Activated CD4-positive, alpha-beta T cell treated with anti-CD3 and anti-CD28 coated beads, Interleukin-2, amount 10 ng/mL, durations not matched to agents 7 days and 5 days (primary cell): Measurements from ENCODE around the gene SPATA19. TPM values are rescaled to one million over a fixed set of nuclear protein-coding genes. Genes with fewer than 3 reads are reported as not detected.

Experiments
- CTCF ChIA-PET: fragments of 350-600 bp; sonication (Branson Sonifier 250); formaldehyde crosslinking; loops from one replicate; lab custom pipeline; 2021; ENCODE audit warnings: antibody characterized with exemption; lab: Charles Lee
- POLR2A ChIA-PET: fragments of 350-600 bp; sonication (Branson Sonifier 250); formaldehyde crosslinking; loops from one replicate; lab custom pipeline; 2021; ENCODE audit warnings: antibody characterized with exemption; lab: Charles Lee
- DNase-seq: peaks from one replicate; pipeline ENCODE4 v3.0.0-alpha.2; 2020
- H3K27ac Mint-ChIP-seq: one replicate; pipeline ENCODE4 v1.8.0; 2021; ENCODE audit warnings: mild to moderate bottlenecking, moderate library complexity, mixed read lengths
- H3K27me3 Mint-ChIP-seq: one replicate; pipeline ENCODE4 v1.8.0; 2021; ENCODE audit warnings: mixed read lengths
- H3K36me3 Mint-ChIP-seq: one replicate; pipeline ENCODE4 v1.8.0; 2021; ENCODE audit warnings: low read depth, mixed read lengths
- H3K4me1 Mint-ChIP-seq: one replicate; pipeline ENCODE4 v1.8.0; 2021; ENCODE audit warnings: mixed read lengths
- H3K4me3 Mint-ChIP-seq: one replicate; pipeline ENCODE4 v1.8.0; 2021; ENCODE audit warnings: mild to moderate bottlenecking, moderate library complexity, mixed read lengths
- H3K9me3 Mint-ChIP-seq: one replicate; pipeline ENCODE4 v1.8.0; 2021; ENCODE audit warnings: mixed read lengths
- total RNA-seq, 2 experiments: library from RNA; stranded (reverse); gene quantifications; one replicate each; pipeline ENCODE4 v1.2.3, GENCODE V29; 2021

Gene SPATA19
- total RNA-seq, 2 experiments from 2014 or later: not detected

- no peak for DNase-seq
- Mint-ChIP-seq H3K9me3 (no peaks in the 10 kb centered on the region), H3K4me3 (no peak overlapping the region), H3K27ac (no peak overlapping the region), H3K4me1 (peaks cover 14% of the 10 kb centered on the region), H3K36me3 (no peaks in the 10 kb centered on the region), H3K27me3 (peaks cover 3% of the 10 kb centered on the region)
- ChIA-PET CTCF (no interaction called here), POLR2A (no interaction called here)
Measured at GRCh38 chr11:133832991-133833897, 12.1 kb downstream of the SPATA19 start.

DNA sequence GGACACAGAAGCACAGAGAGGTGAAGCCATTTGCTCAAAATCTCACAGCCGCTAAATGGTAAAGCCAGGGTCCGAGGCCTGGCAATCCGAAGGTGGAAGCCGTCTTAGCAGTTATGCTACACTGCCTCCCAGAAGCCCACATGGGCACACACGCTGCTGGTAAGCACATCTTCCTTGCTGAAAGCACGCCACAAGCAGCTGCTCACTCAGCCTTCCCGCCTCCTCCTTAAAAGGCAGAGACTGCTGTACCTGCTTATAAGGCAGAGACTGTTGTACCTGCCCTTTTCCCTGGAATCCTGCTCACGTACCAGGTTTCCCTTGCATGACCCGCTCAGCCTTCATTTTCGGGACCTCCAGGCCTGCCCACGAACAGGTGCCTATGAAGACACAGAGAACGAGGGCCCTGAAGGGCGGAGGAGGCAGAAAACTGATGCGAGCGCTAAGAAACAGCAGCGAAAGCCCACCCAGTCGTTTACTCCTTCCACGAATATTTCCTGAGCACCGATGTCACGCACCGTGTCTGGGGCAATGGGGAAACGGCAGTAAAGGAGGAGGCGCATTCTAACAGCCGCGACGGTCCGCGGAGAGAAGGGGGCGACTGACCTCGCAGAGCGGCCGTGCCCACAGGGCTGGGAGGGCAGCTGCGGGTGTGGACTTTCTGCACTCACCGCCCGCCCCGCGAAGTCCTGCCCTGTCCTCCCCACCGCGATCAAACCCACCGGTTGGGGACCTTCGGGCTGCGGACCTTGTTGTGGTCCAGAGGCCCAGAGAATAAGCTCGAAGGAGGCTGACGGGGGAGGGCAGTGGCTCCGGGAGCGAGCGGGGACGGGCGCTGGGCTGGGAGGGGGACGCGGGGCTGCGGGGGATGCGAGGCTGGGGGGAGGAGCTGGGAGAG is 13.0 kb downstream of the SPATA19 start:
- POLR2A ChIA-PET: no interaction called here
- H3K9me3 Mint-ChIP-seq: no peaks in the 10 kb centered on the region
- CTCF ChIA-PET: no interaction called here
- DNase-seq: no peak
- peaks cover 14% of the 10 kb centered on the region for H3K4me1 Mint-ChIP-seq
- no peak overlapping the region for H3K4me3 Mint-ChIP-seq
- H3K36me3 Mint-ChIP-seq: no peaks in the 10 kb centered on the region
- peaks cover 3% of the 10 kb centered on the region for H3K27me3 Mint-ChIP-seq
- H3K27ac Mint-ChIP-seq: no peak overlapping the region

DNA sequence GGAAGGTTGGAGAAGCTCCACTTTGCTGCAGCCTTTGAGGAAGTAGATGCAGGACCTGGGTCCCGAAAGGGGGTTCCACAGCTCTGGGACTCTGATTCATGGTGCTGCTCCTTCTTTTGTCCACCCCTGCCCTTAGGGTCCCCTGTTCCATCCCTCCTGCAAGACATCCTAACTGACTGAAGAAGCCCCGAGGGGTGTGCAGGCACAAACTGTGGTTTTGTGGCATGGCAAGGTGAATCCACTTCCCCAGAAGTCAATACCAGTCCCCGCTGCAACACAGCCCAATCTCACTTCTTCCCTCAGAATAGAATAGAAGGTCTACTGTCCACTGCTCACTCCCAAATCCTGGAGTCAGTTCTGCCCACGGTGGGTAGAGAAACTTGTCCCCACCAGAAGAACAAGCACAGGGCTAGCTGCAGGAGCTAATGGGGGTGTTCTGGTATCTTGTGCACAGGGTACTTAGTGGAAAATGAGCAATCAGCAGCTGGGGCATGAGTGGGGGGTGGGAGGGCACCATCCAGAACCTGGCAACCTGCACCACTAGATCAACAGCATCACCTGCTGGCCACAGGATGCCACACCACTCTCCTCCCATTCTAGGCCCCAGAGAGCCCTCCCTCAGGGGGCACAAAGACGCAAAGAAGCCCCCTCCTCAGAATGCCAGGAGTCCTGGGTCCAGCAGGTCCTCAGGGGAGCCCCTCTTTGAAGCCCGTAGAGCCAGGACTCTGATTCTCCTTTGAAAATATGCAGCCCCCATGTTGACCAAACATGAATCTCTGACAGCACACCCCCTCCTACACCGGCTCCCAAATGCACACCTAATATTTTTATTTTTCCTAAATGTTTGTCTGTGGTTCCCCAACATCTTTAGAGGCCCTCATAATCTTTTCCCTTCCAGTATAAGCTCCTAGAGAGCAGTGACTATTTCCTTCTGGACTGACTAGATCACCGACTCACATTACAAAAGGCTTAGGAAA is 14.1 kb downstream of the SPATA19 start:
- Mint-ChIP-seq H3K4me3 (no peak overlapping the region), H3K4me1 (peaks cover 14% of the 10 kb centered on the region), H3K36me3 (no peaks in the 10 kb centered on the region), H3K9me3 (no peaks in the 10 kb centered on the region), H3K27ac (no peak overlapping the region), H3K27me3 (no peaks in the 10 kb centered on the region)
- ChIA-PET CTCF (no interaction called here), POLR2A (no interaction called here)
- no peak for DNase-seq

GRCh38 chr11:133829566-133829965 is 15.7 kb downstream of the SPATA19 start:
- ChIA-PET POLR2A (no interaction called here), CTCF (interaction anchor here (1.2 kb wide), 1 partner anchor 14 kb away, joined by 3 read pairs; no protein-coding TSS in a partner anchor)
- no peaks in the 10 kb centered on the region for H3K27me3 Mint-ChIP-seq
- H3K4me3 Mint-ChIP-seq: no peak overlapping the region
- no peaks in the 10 kb centered on the region for H3K36me3 Mint-ChIP-seq
- H3K9me3 Mint-ChIP-seq: no peaks in the 10 kb centered on the region
- no peak overlapping the region for H3K27ac Mint-ChIP-seq
- no peak for DNase-seq
- no peaks in the 10 kb centered on the region for H3K4me1 Mint-ChIP-seq

DNA sequence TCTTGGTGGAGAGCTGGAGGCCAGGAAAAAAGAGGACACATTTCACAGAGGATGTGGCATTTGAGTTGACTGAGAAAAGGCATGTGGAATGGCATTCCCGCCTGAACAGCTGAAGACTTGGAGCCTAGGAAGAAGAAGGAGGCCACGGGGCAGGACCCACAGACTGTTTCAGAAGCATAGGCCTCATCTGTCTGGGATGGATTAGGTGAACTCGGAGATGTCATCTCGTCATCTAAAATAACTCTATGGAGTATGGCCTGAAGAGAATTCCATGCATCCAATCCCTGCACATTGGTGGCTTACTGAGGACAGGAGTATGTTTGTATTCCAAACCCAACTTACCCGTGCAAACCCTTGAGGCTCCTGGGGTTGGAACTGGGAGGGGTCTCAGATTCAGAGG is 16.4 kb downstream of the SPATA19 start:
- CTCF ChIA-PET: interaction anchor here (1.2 kb wide), 1 partner anchor 15 kb away, joined by 3 read pairs; no protein-coding TSS in a partner anchor

DNA sequence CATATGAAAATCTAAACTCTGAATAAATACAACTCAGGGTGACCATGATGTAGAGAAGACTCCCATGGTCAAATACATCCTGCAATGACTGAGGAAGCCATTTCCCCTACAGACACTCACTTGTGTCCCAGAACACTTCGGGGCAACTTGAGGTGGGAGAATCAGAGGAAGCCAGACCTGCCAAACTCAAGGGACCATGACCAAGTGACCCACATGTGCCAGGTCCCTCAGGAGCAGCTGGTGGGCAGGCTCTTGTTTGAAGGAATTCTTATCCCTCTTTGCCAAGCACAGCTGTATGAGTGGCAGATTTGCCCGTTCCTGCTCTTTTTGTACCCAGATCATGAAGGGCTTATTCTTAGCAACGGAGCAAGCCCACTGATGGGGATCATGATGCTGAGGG is 17.8 kb downstream of the SPATA19 start:
- no peak overlapping the region for H3K4me3 Mint-ChIP-seq
- ChIA-PET POLR2A (no interaction called here), CTCF (interaction anchor here (1.5 kb wide), 1 partner anchor 10 kb away, joined by 4 read pairs; no protein-coding TSS in a partner anchor)
- no peak for DNase-seq
- no peaks in the 10 kb centered on the region for H3K4me1 Mint-ChIP-seq
- H3K36me3 Mint-ChIP-seq: no peaks in the 10 kb centered on the region
- H3K27ac Mint-ChIP-seq: no peak overlapping the region
- H3K9me3 Mint-ChIP-seq: no peaks in the 10 kb centered on the region
- no peaks in the 10 kb centered on the region for H3K27me3 Mint-ChIP-seq

More for the DNA sequence above, 16.4 kb downstream of the SPATA19 start:
- no peak overlapping the region for H3K27ac Mint-ChIP-seq
- DNase-seq: no peak
- no peak overlapping the region for H3K4me3 Mint-ChIP-seq
- H3K4me1 Mint-ChIP-seq: no peaks in the 10 kb centered on the region
- H3K36me3 Mint-ChIP-seq: no peaks in the 10 kb centered on the region
- H3K27me3 Mint-ChIP-seq: no peaks in the 10 kb centered on the region
- POLR2A ChIA-PET: no interaction called here
- H3K9me3 Mint-ChIP-seq: no peaks in the 10 kb centered on the region

DNA sequence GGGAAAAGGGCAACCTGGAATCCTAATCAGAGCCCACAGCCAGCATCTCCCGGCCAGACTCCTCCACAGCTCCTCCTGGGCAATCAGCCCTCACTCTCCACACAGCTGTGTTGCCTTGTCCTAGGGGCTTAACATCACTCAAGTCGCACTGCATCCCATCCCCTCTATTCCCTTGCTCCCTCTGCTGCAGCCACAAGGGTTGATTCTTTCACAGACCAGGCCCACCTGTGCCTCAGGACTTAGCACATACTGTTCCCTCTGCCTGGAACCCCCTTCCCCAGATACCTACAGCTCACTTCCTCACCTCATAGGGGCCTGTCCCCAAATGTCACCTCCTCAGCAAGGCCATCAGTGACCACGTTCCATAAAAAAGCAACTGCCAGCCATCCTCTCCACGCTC is 18.4 kb downstream of the SPATA19 start:
- no peak for DNase-seq
- CTCF ChIA-PET: interaction anchor here (1.5 kb wide), 1 partner anchor 11 kb away, joined by 4 read pairs; no protein-coding TSS in a partner anchor
- Mint-ChIP-seq H3K27ac (no peak overlapping the region), H3K36me3 (no peaks in the 10 kb centered on the region), H3K4me3 (no peak overlapping the region), H3K9me3 (no peaks in the 10 kb centered on the region), H3K27me3 (no peaks in the 10 kb centered on the region), H3K4me1 (no peaks in the 10 kb centered on the region)
- POLR2A ChIA-PET: no interaction called here

- Mint-ChIP-seq H3K4me3 (no peak overlapping the region), H3K4me1 (no peaks in the 10 kb centered on the region), H3K27me3 (no peaks in the 10 kb centered on the region), H3K36me3 (no peaks in the 10 kb centered on the region), H3K27ac (no peak overlapping the region), H3K9me3 (no peaks in the 10 kb centered on the region)
- CTCF ChIA-PET: no interaction called here
- POLR2A ChIA-PET: no interaction called here
- no peak for DNase-seq
Measured at GRCh38 chr11:133825666-133826065, 19.6 kb downstream of the SPATA19 start.

GRCh38 chr11:133825156-133825555 is 20.2 kb downstream of the SPATA19 start:
- H3K27me3 Mint-ChIP-seq: no peaks in the 10 kb centered on the region
- POLR2A ChIA-PET: no interaction called here
- H3K4me3 Mint-ChIP-seq: no peak overlapping the region
- no peak overlapping the region for H3K27ac Mint-ChIP-seq
- H3K9me3 Mint-ChIP-seq: no peaks in the 10 kb centered on the region
- H3K36me3 Mint-ChIP-seq: no peaks in the 10 kb centered on the region
- no peak for DNase-seq
- no peaks in the 10 kb centered on the region for H3K4me1 Mint-ChIP-seq
- CTCF ChIA-PET: no interaction called here

DNA sequence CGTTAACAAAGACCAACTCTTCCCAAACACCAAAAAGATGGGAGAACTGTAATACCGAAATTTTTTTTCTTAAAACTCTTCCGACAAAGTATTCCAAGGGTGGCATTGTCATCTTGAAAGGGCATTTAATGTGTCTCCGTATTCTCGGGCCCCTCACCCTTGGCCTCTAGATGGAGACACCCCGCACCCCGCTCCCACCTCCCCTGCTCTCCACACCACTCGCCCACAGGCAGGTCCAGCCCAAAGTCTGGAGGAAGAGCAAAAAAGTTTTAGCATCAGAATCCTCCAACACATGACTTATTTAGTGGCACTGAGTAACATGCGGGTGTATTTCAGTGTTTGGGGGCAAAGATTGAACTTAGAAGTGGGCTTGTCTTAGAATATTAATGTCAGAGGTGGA is 20.7 kb downstream of the SPATA19 start:
- H3K27ac Mint-ChIP-seq: no peak overlapping the region
- H3K4me3 Mint-ChIP-seq: no peak overlapping the region
- POLR2A ChIA-PET: no interaction called here
- no peaks in the 10 kb centered on the region for H3K4me1 Mint-ChIP-seq
- CTCF ChIA-PET: no interaction called here
- H3K36me3 Mint-ChIP-seq: no peaks in the 10 kb centered on the region
- no peak for DNase-seq
- H3K9me3 Mint-ChIP-seq: no peaks in the 10 kb centered on the region
- H3K27me3 Mint-ChIP-seq: no peaks in the 10 kb centered on the region

DNA sequence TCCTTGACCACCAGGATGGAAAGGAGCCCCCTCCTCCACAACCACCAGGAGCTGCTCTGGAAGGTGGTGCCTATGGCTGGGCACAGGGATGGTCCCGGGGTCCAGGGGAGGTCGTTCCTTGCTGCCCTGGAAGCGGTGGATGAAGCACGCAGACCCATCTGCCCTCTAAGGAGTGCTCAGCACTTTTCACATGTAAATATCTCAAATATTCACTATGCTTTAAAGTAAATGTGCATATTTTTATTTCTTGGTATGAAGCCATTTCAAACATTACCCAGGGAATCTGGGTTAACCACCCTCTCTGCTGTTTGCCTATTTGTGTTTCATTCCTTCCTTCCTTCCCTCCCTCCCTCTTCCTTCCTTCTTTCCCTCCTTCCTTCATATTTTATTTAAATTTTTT is 21.7 kb downstream of the SPATA19 start:
- ChIA-PET POLR2A (no interaction called here), CTCF (no interaction called here)
- Mint-ChIP-seq H3K27me3 (no peaks in the 10 kb centered on the region), H3K27ac (no peak overlapping the region), H3K36me3 (no peaks in the 10 kb centered on the region), H3K4me1 (no peaks in the 10 kb centered on the region), H3K4me3 (no peak overlapping the region), H3K9me3 (no peaks in the 10 kb centered on the region)
- DNase-seq: no peak

DNA sequence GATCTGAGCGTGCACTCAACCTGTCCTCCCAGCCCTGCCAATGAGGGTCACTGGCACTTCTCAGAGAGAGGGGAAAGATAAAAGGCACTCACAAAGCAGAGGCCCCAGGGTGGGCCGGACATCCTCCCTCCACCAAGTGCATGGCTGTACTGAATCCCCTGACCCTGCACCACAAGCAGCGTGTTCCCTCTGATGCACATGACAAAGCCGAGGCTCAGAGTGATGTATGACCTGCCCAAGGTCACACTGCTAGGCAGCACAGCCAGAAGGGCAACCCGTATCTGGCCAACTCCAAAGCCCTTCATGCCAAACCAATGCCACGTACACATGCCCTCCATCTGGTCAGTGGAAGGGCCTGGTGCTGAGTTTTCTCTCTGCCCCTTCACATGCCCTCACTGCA is 22.1 kb downstream of the SPATA19 start:
- Mint-ChIP-seq H3K9me3 (no peaks in the 10 kb centered on the region), H3K4me3 (no peak overlapping the region), H3K27me3 (no peaks in the 10 kb centered on the region), H3K36me3 (no peaks in the 10 kb centered on the region), H3K4me1 (no peaks in the 10 kb centered on the region), H3K27ac (no peak overlapping the region)
- POLR2A ChIA-PET: no interaction called here
- CTCF ChIA-PET: no interaction called here
- DNase-seq: no peak
